GM12864 (cell line): Measurements from ENCODE around the gene GGN.
A peak's percentile ranks its signal among the peaks of the same experiment; 100 is the strongest.
"Not testable (repeated sequence)": the region's sequence is repeated elsewhere in the genome, so short reads cannot be mapped to it uniquely, and the experiment has no call there.

Experiments used
- DNase-seq: peaks from one replicate; pipeline ENCODE4 v3.0.0-alpha.2; 2011; ENCODE audit warnings: low read depth
- H3K4me3 ChIP-seq: 2 replicates; pipeline ENCODE4 v1.5.1; 2011; ENCODE audit warnings: mild to moderate bottlenecking, low read depth, low read length, control low read depth
- CTCF ChIP-seq: IDR thresholded peaks from 2 replicates; pipeline ENCODE4 v1.5.1; 2011; ENCODE audit warnings: low read depth, mild to moderate bottlenecking, moderate library complexity, low read length, control low read depth, inconsistent platforms; ENCODE audit errors: missing control alignments

Gene GGN

GRCh38 chr19:38373907-38374331 is 13.9 kb downstream of the GGN start:
- no peak for TF ChIP-seq CTCF
- peak overlapping the region; percentile 37 for H3K4me3 ChIP-seq
- no peak for DNase-seq

- TF ChIP-seq CTCF, result no peak
- DNase-seq, result no peak
- H3K4me3 ChIP-seq, result no peak overlapping the region
Measured at GRCh38 chr19:38371081-38371480, 16.8 kb downstream of the GGN start.

GRCh38 chr19:38370299-38370698 is 17.5 kb downstream of the GGN start:
- no peak for TF ChIP-seq CTCF
- no peak for DNase-seq
- no peak overlapping the region for H3K4me3 ChIP-seq

- DNase-seq, result no peak
- H3K4me3 ChIP-seq, result no peak overlapping the region
- TF ChIP-seq CTCF, result no peak
Measured at GRCh38 chr19:38369584-38369983, 18.2 kb downstream of the GGN start.

- no peak for TF ChIP-seq CTCF
- no peak overlapping the region for H3K4me3 ChIP-seq
- DNase-seq, result no peak
Measured at GRCh38 chr19:38367041-38367440, 20.8 kb downstream of the GGN start.

GRCh38 chr19:38362946-38363688 is 24.7 kb downstream of the GGN start:
- H3K4me3 ChIP-seq, DNase-seq: not testable (repeated sequence)

- peak; percentile 13 for DNase-seq
- peak overlapping the region; percentile 58 for H3K4me3 ChIP-seq
- TF ChIP-seq CTCF, result no peak
Measured at GRCh38 chr19:38362076-38362945, 25.5 kb downstream of the GGN start.
